H1 (cell line): ENCODE results near the gene IL2. TPM values are rescaled to one million over a fixed set of nuclear protein-coding genes. Genes with fewer than 3 reads are reported as not detected.

Experiments
- CTCF ChIA-PET: fragments of 300-600 bp; sonication (Branson Sonifier 250); formaldehyde crosslinking; loops from one replicate; lab custom pipeline; 2021; ENCODE audit not compliant: partially characterized antibody; lab: Charles Lee
- POLR2A ChIA-PET: fragments of 300-600 bp; sonication (Branson Sonifier 250); formaldehyde crosslinking; loops from one replicate; lab custom pipeline; 2021; ENCODE audit warnings: inconsistent platforms; ENCODE audit not compliant: partially characterized antibody; lab: Charles Lee
- DNase-seq, 2 experiments: peaks; one replicate each; pipeline versions ENCODE4 v3.0.0 to v3.0.0-alpha.2; 2010 to 2022; ENCODE audit warnings: low spot score in 2 of 2, low read depth in 1 of 2, mixed read lengths in 1 of 2
- FAIRE-seq: peaks from 2 replicates; lab custom pipeline; 2011; peaks lifted over from hg19 to GRCh38; lab: Jason Lieb, UNC
- H2AFZ ChIP-seq: 2 replicates; pipeline ENCODE4 v1.8.1; 2012; ENCODE audit warnings: low read length, inconsistent platforms
- H2AK5ac ChIP-seq: 2 replicates; pipeline ENCODE4 v1.6.1; 2013; ENCODE audit warnings: low read depth, low read length
- H2BK120ac ChIP-seq: replicated peaks from 2 replicates; pipeline ENCODE3; 2013; ENCODE audit warnings: low read depth, low read length, inconsistent platforms
- H2BK12ac ChIP-seq: 2 replicates; pipeline ENCODE4 v1.6.1; 2013; ENCODE audit warnings: low read depth, low read length
- H2BK15ac ChIP-seq: 2 replicates; pipeline ENCODE4 v1.6.1; 2013; ENCODE audit warnings: low read length
- H2BK20ac ChIP-seq: 2 replicates; pipeline ENCODE4 v1.6.1; 2013; ENCODE audit warnings: low read length
- H2BK5ac ChIP-seq: 2 replicates; pipeline ENCODE4 v1.6.1; 2013; ENCODE audit warnings: low read depth, low read length
- H3K14ac ChIP-seq: 2 replicates; pipeline ENCODE4 v1.6.1; 2013; ENCODE audit warnings: inconsistent platforms; ENCODE audit not compliant: insufficient read length
- H3K18ac ChIP-seq: 2 replicates; pipeline ENCODE4 v1.6.1; 2013; ENCODE audit warnings: low read length; ENCODE audit errors: extremely low read depth
- H3K23ac ChIP-seq: 2 replicates; pipeline ENCODE4 v1.6.1; 2013; ENCODE audit warnings: inconsistent platforms; ENCODE audit not compliant: insufficient read length
- H3K23me2 ChIP-seq: 2 replicates; pipeline ENCODE4 v1.6.1; 2013; ENCODE audit warnings: low read depth, low read length
- H3K27ac ChIP-seq: 2 replicates; pipeline ENCODE4 v1.6.1; 2011; ENCODE audit warnings: low read depth, low read length, inconsistent platforms
- H3K27me3 ChIP-seq, 4 experiments: replicated peaks in 1 of 4; 1 replicate in 1 of 4; 2 replicates in 3 of 4; pipeline versions ENCODE4 v1.6.1 to v1.8.1; 2011 to 2013; ENCODE audit warnings: low read length in 3 of 4, mild to moderate bottlenecking in 3 of 4, inconsistent platforms in 2 of 4, mixed read lengths in 2 of 4, moderate library complexity in 1 of 4; ENCODE audit not compliant: control insufficient read depth in 3 of 4, insufficient read depth in 3 of 4; ENCODE audit errors: extremely low read depth in 1 of 4
- H3K36me3 ChIP-seq, 4 experiments: 2 replicates each; pipeline versions ENCODE4 v1.6.1 to v1.8.1; 2011 to 2013; ENCODE audit warnings: mild to moderate bottlenecking in 4 of 4, low read length in 3 of 4, moderate library complexity in 2 of 4, control low read depth in 1 of 4, inconsistent platforms in 1 of 4; ENCODE audit not compliant: insufficient read depth in 4 of 4, control insufficient read depth in 2 of 4
- H3K4ac ChIP-seq: replicated peaks from 2 replicates; pipeline ENCODE3; 2013; ENCODE audit warnings: low read length, low read depth, mixed read lengths, inconsistent platforms; ENCODE audit not compliant: insufficient read length
- H3K4me1 ChIP-seq, 4 experiments: replicated peaks in 1 of 4; 1 replicate in 1 of 4; 2 replicates in 3 of 4; pipeline versions ENCODE4 v1.6.1 to v1.8.1; 2011 to 2013; ENCODE audit warnings: low read length in 3 of 4, inconsistent platforms in 2 of 4, mixed read lengths in 1 of 4; ENCODE audit not compliant: insufficient read depth in 4 of 4, control insufficient read depth in 3 of 4
- H3K4me2 ChIP-seq, 2 experiments: 2 replicates each; pipeline versions ENCODE4 v1.6.1 to v1.8.1; 2011 to 2013; ENCODE audit warnings: low read depth in 2 of 2, low read length in 2 of 2, control low read depth in 1 of 2, inconsistent platforms in 1 of 2, mild to moderate bottlenecking in 1 of 2; ENCODE audit not compliant: insufficient read depth in 1 of 2
- H3K4me3 ChIP-seq, 4 experiments: fragments of 200-600, 300-600 bp in 1 of 4; sonication (generic), shearing (Covaris generic), sonication (Bioruptor Twin) in 1 of 4; 2 replicates each; pipeline versions ENCODE4 v1.5.1 to v1.8.1; 2011 to 2016; ENCODE audit warnings: low read length in 4 of 4, low read depth in 3 of 4, control low read depth in 2 of 4, inconsistent platforms in 2 of 4, mild to moderate bottlenecking in 2 of 4, mixed read lengths in 1 of 4, moderate library complexity in 1 of 4; ENCODE audit not compliant: insufficient read depth in 2 of 4; ENCODE audit errors: extremely low read depth in 1 of 4
- H3K56ac ChIP-seq: replicated peaks from 2 replicates; pipeline ENCODE3; 2013; ENCODE audit warnings: low read depth, mild to moderate bottlenecking, mixed read lengths, low read length, inconsistent platforms; ENCODE audit not compliant: insufficient read length
- H3K79me1 ChIP-seq: 2 replicates; pipeline ENCODE4 v1.6.1; 2013; ENCODE audit warnings: low read depth, low read length, control low read depth
- H3K79me2 ChIP-seq, 2 experiments: 2 replicates each; pipeline versions ENCODE4 v1.6.1 to v1.8.1; 2012 to 2013; ENCODE audit warnings: low read length in 2 of 2, mild to moderate bottlenecking in 2 of 2, inconsistent platforms in 1 of 2; ENCODE audit not compliant: insufficient read depth in 2 of 2, control insufficient read depth in 1 of 2
- H3K9ac ChIP-seq, 4 experiments: replicated peaks in 1 of 4; 1 replicate in 1 of 4; 2 replicates in 3 of 4; pipeline versions ENCODE4 v1.6.1 to v1.8.1; 2011 to 2013; ENCODE audit warnings: low read depth in 3 of 4, low read length in 3 of 4, control low read depth in 2 of 4, mild to moderate bottlenecking in 2 of 4, moderate library complexity in 2 of 4, inconsistent platforms in 1 of 4; ENCODE audit errors: extremely low read depth in 1 of 4
- H3K9me3 ChIP-seq, 2 experiments: 2 replicates each; pipeline versions ENCODE4 v1.6.1 to v1.8.1; 2012 to 2013; ENCODE audit warnings: mild to moderate bottlenecking in 2 of 2, moderate library complexity in 2 of 2, control low read depth in 1 of 2, inconsistent platforms in 1 of 2, low read depth in 1 of 2, low read length in 1 of 2, mixed read lengths in 1 of 2; ENCODE audit not compliant: insufficient read depth in 2 of 2
- H4K20me1 ChIP-seq, 2 experiments: replicated peaks in 1 of 2; 2 replicates each; pipeline versions ENCODE3 to v1.8.1; 2011 to 2013; ENCODE audit warnings: inconsistent platforms in 2 of 2, low read length in 2 of 2, mild to moderate bottlenecking in 1 of 2; ENCODE audit not compliant: insufficient read depth in 2 of 2, control insufficient read depth in 1 of 2
- H4K5ac ChIP-seq: 2 replicates; pipeline ENCODE4 v1.6.1; 2013; ENCODE audit warnings: low read length, low read depth, mixed read lengths, inconsistent platforms; ENCODE audit not compliant: insufficient read length
- H4K8ac ChIP-seq: 2 replicates; pipeline ENCODE4 v1.8.0; 2013; ENCODE audit warnings: mild to moderate bottlenecking, moderate library complexity, low read length, inconsistent platforms; ENCODE audit not compliant: insufficient read depth; ENCODE audit errors: extremely low read depth
- H4K91ac ChIP-seq: replicated peaks from 2 replicates; pipeline ENCODE3; 2013; ENCODE audit warnings: low read length, mixed read lengths, inconsistent platforms; ENCODE audit not compliant: insufficient read length
- CEBPB ChIP-seq: IDR thresholded peaks from 2 replicates; pipeline ENCODE4 v1.6.1; 2012; ENCODE audit warnings: low read depth, low read length
- CHD2 ChIP-seq: IDR thresholded peaks from 2 replicates; pipeline ENCODE4 v1.6.1; 2012; ENCODE audit warnings: low read length, improper control_type of control experiment
- CREB1 ChIP-seq: IDR thresholded peaks from 2 replicates; pipeline ENCODE4 v1.6.1; 2012; ENCODE audit warnings: inconsistent platforms
- EZH2 ChIP-seq: fragments of 200-600 bp; sonication (generic); IDR thresholded peaks from 2 replicates; pipeline ENCODE4 v1.7.1; 2012; ENCODE audit warnings: low read depth, mild to moderate bottlenecking, moderate library complexity, low read length, inconsistent platforms; ENCODE audit not compliant: severe bottlenecking
- GABPA ChIP-seq: IDR thresholded peaks from 2 replicates; pipeline ENCODE4 v1.6.1; 2011; ENCODE audit warnings: mild to moderate bottlenecking, low read length, moderate library complexity, borderline replicate concordance; ENCODE audit not compliant: insufficient read depth
- HDAC6 ChIP-seq: IDR thresholded peaks from one replicate; pipeline ENCODE4 v1.7.1; 2012; ENCODE audit warnings: low read depth, mild to moderate bottlenecking, inconsistent platforms, low read length, moderate library complexity
- RFX5 ChIP-seq: IDR thresholded peaks from 2 replicates; pipeline ENCODE4 v1.6.1; 2011; ENCODE audit warnings: low read depth, low read length, improper control_type of control experiment, borderline replicate concordance
- TAF7 ChIP-seq: optimal IDR thresholded peaks from 2 replicates; pipeline ENCODE3; 2011; ENCODE audit warnings: low read depth, mild to moderate bottlenecking, inconsistent platforms, low read length, moderate library complexity, borderline replicate concordance
- WGBS, 2 experiments: shearing (Covaris generic) in 1 of 2; methylation state at CpG; one replicate each; pipeline versions ENCODE4 v1.1.6 to v1.1.7; 2013 to 2015; ENCODE audit warnings: low lambda C conversion rate in 2 of 2, mixed read lengths in 2 of 2, inconsistent platforms in 1 of 2, low coverage in 1 of 2, missing lambda C conversion rate in 1 of 2; ENCODE audit not compliant: insufficient replicate concordance in 2 of 2, insufficient coverage in 1 of 2, insufficient read length in 1 of 2; ENCODE audit errors: extremely low coverage in 1 of 2, missing lambda C conversion rate in 1 of 2; 5-methylcytosine and 5-hydroxymethylcytosine counted together
- polyA plus RNA-seq, 7 experiments: library from polyadenylated mRNA; depleted of rRNA in 3 of 7; stranded (reverse) in 5 of 7; unstranded in 2 of 7; fragments of >200 nt in 5 of 7; fragments of 200-250 nt in 2 of 7; gene quantifications; 1 replicate in 5 of 7; 2 replicates in 1 of 7; 4 replicates in 1 of 7; pipeline versions ENCODE4 v1.2.1 to v1.2.3, GENCODE V29; 2011 to 2013; ENCODE audit warnings: missing spikeins in 2 of 7, mixed read lengths in 2 of 7
- total RNA-seq: library from RNA; stranded (reverse); fragmentation: NEBNext Ultra II Directional; extraction: Animal tissue kit (Norgen Biotek cat#: 25700); gene quantifications from 2 replicates; pipeline ENCODE4 v1.2.1, GENCODE V29; 2021
- TF ChIP-seq, protein P1 (sequence below): IDR thresholded peaks from 2 replicates; pipeline ENCODE4 v1.6.1; 2012; ENCODE audit warnings: low read length, inconsistent platforms
- TF ChIP-seq, protein P2 (sequence below): IDR thresholded peaks from 2 replicates; pipeline ENCODE4 v1.6.1; 2012; ENCODE audit warnings: inconsistent platforms
- TF ChIP-seq, protein P3 (sequence below): IDR thresholded peaks from 2 replicates; pipeline ENCODE4 v1.6.1; 2012; ENCODE audit warnings: inconsistent platforms

The IL2 gene
- total and polyA plus RNA-seq, 2 of the 8 experiments (the other 6 are each of a cell fraction or from before 2014, with no cell fraction given), result not detected

DNA sequence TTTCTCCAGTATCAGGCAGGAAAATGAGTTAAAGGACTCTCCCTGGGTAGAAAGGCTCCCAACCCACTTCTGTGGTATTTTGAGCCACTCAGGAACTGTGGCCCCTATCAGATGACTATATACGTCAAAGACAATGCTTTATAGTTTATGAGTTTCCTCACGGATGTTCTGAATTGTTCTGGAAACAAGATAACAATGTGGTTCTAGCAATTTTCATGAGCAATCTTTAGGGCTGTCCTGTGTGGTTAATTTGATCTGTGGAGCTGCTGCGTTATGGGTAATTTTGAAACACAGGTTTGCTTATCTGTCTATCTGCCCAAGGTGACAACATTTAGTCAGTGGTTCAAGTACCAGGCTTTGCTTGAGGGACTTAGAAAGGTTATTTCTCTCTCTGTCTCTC is 46.7 kb upstream of the IL2 start:
- no peaks in the 10 kb centered on the region for H3K9me3 ChIP-seq
- 81% methylated on average over 3 of the region's 3 CpGs; no CpG with 5 or more reads in 1 of the 2 experiments for WGBS, 2 experiments
- H3K4ac ChIP-seq, result no peak overlapping the region
- no peak overlapping the region for H2BK15ac ChIP-seq
- H3K56ac ChIP-seq, result no peak overlapping the region
- no peak overlapping the region for H3K18ac ChIP-seq
- no peaks in the 10 kb centered on the region for H3K36me3 ChIP-seq
- POLR2A ChIA-PET, result no interaction called here
- H3K4me2 ChIP-seq, result no peak overlapping the region
- H3K27ac ChIP-seq, result no peak overlapping the region
- FAIRE-seq (no peak), DNase-seq (no peak)
- H3K79me2 ChIP-seq, result no peaks in the 10 kb centered on the region
- no peaks in the 10 kb centered on the region for H4K20me1 ChIP-seq
- no peak overlapping the region for H4K8ac ChIP-seq
- no peak overlapping the region for H2BK120ac ChIP-seq
- H2BK12ac ChIP-seq, result no peak overlapping the region
- no peaks in the 10 kb centered on the region for H3K79me1 ChIP-seq
- no peak overlapping the region for H3K14ac ChIP-seq
- no peaks in the 10 kb centered on the region for H3K23me2 ChIP-seq
- H3K23ac ChIP-seq, result no peak overlapping the region
- H2BK20ac ChIP-seq, result no peak overlapping the region
- no peaks in the 10 kb centered on the region for H3K27me3 ChIP-seq
- CTCF ChIA-PET, result no interaction called here
- no peaks in the 10 kb centered on the region for H3K4me1 ChIP-seq
- no peak overlapping the region for H4K5ac ChIP-seq
- no peak overlapping the region for H3K4me3 ChIP-seq
- H2AFZ ChIP-seq, result no peak overlapping the region; the same call in 1 of the 2 replicates
- TF ChIP-seq TAF7, result no peak
- no peak for TF ChIP-seq CHD2
- TF ChIP-seq, protein P1, sequence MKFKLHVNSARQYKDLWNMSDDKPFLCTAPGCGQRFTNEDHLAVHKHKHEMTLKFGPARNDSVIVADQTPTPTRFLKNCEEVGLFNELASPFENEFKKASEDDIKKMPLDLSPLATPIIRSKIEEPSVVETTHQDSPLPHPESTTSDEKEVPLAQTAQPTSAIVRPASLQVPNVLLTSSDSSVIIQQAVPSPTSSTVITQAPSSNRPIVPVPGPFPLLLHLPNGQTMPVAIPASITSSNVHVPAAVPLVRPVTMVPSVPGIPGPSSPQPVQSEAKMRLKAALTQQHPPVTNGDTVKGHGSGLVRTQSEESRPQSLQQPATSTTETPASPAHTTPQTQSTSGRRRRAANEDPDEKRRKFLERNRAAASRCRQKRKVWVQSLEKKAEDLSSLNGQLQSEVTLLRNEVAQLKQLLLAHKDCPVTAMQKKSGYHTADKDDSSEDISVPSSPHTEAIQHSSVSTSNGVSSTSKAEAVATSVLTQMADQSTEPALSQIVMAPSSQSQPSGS, result no peak
- TF ChIP-seq CEBPB, result no peak
- no peak for TF ChIP-seq RFX5
- TF ChIP-seq HDAC6, result no peak
- TF ChIP-seq, protein P2, sequence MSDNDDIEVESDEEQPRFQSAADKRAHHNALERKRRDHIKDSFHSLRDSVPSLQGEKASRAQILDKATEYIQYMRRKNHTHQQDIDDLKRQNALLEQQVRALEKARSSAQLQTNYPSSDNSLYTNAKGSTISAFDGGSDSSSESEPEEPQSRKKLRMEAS, result no peak
- no peak for TF ChIP-seq EZH2
- TF ChIP-seq GABPA, result no peak
- TF ChIP-seq, protein P3, sequence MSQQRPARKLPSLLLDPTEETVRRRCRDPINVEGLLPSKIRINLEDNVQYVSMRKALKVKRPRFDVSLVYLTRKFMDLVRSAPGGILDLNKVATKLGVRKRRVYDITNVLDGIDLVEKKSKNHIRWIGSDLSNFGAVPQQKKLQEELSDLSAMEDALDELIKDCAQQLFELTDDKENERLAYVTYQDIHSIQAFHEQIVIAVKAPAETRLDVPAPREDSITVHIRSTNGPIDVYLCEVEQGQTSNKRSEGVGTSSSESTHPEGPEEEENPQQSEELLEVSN, result no peak
- TF ChIP-seq CREB1, result no peak
- H2BK5ac ChIP-seq, result no peak overlapping the region
- H2AK5ac ChIP-seq, result no peak overlapping the region
- no peak overlapping the region for H3K9ac ChIP-seq
- no peak overlapping the region for H4K91ac ChIP-seq
